HG03196 (cell line): ENCODE data around the gene RPRD1A.
"Not testable (repeated sequence)": the region's sequence is repeated elsewhere in the genome, so short reads cannot be mapped to it uniquely, and the experiment has no call there.

Experiments used
- ATAC-seq: cut with Tn5 transposase; IDR thresholded peaks from one replicate; pipeline ENCODE4 v1.9.1; 2021; ENCODE audit not compliant: unreplicated experiment

Gene RPRD1A

DNA sequence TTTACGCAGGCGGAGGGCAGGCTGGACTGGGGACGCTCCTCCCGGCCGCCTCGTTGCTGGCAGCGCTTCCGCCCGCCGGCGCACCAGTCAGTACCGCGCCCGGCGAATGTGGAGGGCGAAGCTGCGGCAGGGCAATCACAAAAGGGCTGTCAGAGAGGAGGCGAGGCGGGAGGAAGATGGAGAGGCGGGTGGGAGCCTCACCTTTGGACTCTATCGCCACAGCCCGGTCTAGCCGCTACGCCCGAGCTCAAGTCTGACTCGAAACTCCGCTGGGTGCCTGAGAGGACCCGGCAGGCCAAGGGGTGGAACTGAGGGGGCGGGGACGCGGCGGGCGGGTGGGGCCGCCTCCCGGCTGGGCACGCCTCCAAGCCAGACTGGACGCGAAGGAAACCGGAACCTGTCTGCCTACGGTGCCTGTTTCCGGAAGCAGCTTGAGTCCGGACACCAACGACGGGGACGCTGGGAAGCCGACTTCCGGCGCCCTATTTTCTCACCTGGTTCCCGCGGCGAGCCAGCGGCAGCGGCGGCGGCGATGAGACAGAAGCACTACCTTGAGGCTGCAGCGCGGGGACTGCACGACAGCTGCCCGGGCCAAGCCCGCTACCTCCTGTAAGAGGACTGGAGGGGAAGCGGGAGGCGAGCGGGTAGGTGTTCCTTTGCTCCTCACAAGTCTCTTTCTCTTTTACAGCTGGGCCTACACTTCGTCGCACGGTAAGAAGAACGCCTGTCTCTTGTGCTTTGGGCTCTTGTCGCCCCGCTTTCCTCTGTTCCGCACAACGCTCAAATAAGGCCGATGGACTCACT, 95.0 kb downstream of the RPRD1A start, which contains the start of gene RMP24:
Gene RMP24 (plus strand): TSS at position 483 of the 804 bp plus-strand sequence.
- peak; percentile 88 for ATAC-seq

DNA sequence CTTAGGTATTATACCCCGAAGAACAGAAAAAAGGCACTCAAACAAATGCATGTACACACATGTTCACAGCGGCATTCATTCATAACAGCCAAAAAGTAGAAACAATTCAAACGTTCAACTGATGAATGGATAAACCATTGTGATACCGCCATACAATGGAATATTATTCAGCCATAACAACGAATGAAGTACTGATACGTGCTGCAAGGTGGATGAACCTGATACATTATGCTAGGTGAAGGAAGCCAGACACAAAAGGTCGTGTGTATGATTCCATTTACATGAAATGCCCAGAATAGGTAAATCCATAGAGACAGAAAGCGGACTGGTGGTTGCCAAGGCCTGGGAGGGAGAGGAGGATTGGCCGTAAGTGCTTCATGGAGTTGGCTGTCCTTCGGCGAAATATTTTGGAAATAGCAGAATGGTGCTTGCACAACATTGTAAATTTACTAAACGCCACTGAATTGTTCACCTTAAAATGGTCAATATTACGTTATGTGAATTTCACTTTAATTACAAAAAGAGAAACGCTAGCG, 95.6 kb downstream of the RPRD1A start:
- ATAC-seq = peak; percentile 14

DNA sequence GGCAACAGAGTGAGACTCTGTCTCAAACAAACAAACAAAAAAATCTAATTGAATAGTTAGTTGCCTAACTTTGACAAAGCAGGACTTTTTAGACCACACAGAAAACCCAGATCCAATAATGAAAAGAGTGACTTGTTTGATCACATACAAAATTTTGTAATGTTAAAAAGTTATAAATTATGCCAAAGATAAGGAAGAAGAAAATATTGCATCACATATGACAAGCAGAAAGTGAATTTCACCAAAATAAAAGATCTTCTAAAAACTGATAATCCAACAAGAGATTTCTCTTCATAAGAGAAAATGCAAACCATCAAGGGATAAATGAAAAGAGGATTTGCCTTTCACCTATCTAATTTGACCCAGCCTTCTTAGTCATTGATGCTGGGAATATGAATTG, 97.7 kb downstream of the RPRD1A start:
- no peak for ATAC-seq

GRCh38 chr18:35968278-35968880, 99.0 kb downstream of the RPRD1A start:
- ATAC-seq = no peak

GRCh38 chr18:35967866-35968265, 99.5 kb downstream of the RPRD1A start:
- ATAC-seq = not testable (repeated sequence)

DNA sequence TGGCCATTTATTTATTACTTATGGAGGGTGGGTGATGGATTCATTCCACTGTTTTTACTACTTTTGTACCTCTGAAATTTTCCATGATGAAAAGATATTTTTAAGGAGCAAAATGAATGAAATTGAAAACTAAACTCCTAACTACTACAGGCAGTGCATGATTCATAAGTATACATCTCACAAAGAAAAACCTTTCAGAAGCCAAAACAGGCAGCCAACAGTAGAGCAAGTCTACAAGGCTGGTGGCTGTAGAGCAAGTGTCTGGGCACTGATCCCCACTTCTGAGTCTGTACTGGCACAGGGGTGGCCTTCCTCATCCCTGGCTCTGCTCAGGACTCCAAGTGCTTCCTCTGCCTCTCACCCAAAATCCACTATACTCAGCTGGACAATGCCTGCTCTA, 103.0 kb downstream of the RPRD1A start:
- ATAC-seq = no peak

DNA sequence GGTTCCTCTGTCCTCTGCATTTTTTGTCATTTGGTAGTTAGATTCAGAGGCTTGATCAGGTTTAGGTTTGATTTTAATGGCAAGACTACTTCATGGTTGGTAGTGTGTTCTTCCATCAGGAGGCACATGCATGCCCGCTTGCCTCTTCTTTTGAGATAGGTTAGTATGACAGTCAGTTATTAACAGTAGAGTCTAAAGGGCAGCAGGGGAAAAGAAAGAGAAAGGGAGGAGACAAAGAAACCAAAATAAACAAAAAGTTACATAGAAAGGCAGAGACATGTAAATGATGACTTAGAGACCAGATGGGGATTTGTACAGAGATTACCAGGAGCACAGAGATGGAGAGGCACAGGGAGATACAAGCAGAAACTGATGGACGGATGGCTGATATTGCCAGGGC, 105.0 kb downstream of the RPRD1A start:
- no peak for ATAC-seq

GRCh38 chr18:35956226-35956625, 111.1 kb downstream of the RPRD1A start:
- ATAC-seq = no peak

- peak; percentile 47 for ATAC-seq
These were observed 113.7 kb downstream of the RPRD1A start for GRCh38 chr18:35953688-35954087.

DNA sequence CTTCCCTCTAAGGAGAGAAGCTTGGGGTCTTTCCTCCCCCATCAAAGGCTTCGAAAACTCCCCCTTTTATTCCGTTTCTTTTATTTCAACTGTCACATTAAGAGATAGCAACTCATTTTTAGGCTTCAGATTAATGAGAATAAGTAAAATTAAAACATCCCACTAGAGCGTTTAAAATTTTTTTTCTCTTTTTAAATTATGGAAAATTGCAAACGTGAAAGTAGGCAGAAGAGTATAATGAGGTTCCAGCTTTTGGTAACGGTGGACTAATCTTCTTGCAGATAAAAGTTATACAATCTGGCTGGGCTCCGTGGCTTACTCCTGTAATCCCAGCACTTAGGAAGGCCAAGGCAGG, 116.8 kb downstream of the RPRD1A start:
- no peak for ATAC-seq

DNA sequence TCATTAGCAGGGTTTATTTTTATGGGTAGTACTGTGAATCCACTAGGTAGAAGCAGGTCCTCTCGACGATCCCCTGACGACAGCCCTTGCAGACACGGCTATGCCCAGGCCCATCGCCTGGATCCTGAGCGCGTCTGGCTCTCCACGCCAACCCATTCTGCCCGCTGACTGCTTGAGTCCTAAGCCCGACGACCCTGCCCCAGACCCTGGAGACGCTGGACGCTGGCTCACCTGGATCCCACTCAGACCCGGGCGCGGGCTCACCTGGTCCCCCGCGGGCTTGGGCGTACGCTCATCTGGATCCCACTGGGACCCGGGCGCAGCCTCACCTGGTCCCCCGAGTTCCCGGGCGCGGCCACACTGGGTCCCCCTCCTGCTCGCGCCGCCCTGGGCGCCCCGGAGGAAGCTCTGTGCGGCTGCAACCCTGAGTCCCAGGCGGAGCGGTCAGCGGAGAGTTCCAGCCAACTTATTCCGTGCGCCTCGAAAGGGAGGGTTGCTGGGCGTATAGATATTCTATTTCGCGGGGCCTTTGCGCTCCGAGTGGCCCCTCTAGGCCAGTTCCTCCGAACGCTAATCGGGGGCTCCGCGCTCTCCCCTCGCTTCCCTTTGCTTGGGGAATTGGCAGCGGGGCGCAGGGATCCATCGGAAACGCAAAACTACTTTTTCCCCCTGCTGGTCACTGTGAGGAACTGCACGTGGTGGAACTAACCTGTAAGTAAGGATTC, 117.3 kb downstream of the RPRD1A start:
- ATAC-seq = peak; percentile 64

DNA sequence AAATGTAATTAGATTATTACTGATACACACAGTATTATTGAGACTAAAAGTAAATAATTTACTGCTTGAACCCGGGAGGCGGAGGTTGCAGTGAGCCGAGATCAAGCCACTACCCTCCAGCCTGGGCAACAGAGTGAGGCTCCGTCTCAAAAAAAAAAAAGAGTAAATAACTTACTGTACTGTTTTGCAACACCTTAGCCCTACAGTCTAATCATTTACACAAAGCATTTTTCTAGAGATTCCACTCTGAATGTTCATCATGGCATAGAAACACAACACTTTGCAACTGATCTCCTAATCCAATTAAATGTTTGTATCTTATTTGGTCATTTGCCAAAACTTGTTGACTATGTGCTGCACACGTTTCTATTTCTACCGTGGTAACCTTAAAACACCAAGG, 118.3 kb downstream of the RPRD1A start:
- no peak for ATAC-seq

GRCh38 chr18:35948080-35948479, 119.3 kb downstream of the RPRD1A start:
- ATAC-seq = no peak

GRCh38 chr18:35942661-35943060, 124.7 kb downstream of the RPRD1A start:
- ATAC-seq = no peak

DNA sequence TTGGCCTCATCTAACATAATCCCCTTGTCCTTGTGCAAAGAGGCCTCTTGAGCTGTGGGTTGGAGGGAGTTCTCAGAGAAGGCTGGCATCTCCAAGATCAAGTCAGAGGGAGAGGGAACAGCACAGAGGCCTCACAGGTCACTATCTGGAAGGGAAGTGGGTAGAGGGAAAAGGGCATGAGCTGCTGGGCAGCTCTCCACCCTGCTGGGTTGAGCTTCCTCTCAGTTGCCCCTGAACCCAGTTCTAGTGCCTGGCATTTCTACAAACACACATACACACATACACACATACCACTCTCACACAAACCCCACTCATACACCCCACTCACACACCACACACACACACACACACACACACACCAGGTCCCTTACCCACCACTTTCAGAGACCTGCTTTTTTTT, 125.2 kb downstream of the RPRD1A start:
- no peak for ATAC-seq

GRCh38 chr18:35941299-35941698, 126.1 kb downstream of the RPRD1A start:
- ATAC-seq = no peak
